Measurements from ENCODE around the gene EEF1AKMT2.

GRCh38 chr10:124712704-124713407, 78.8 kb downstream of the EEF1AKMT2 start:
- TF ChIP-seq, protein P1, sequence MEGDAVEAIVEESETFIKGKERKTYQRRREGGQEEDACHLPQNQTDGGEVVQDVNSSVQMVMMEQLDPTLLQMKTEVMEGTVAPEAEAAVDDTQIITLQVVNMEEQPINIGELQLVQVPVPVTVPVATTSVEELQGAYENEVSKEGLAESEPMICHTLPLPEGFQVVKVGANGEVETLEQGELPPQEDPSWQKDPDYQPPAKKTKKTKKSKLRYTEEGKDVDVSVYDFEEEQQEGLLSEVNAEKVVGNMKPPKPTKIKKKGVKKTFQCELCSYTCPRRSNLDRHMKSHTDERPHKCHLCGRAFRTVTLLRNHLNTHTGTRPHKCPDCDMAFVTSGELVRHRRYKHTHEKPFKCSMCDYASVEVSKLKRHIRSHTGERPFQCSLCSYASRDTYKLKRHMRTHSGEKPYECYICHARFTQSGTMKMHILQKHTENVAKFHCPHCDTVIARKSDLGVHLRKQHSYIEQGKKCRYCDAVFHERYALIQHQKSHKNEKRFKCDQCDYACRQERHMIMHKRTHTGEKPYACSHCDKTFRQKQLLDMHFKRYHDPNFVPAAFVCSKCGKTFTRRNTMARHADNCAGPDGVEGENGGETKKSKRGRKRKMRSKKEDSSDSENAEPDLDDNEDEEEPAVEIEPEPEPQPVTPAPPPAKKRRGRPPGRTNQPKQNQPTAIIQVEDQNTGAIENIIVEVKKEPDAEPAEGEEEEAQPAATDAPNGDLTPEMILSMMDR (conservative IDR thresholded peaks at IDR 0.05) = no peak
- no peak for TF ChIP-seq ZFX (IDR thresholded peaks at IDR 0.05)
